ENCODE data around the gene UACA.

Gene UACA

GRCh38 chr15:70659662-70660061, 103.7 kb downstream of the UACA start:
- no peak for DNase-seq (ENCODE audit: low read depth)

- no peak for DNase-seq (ENCODE audit: low read depth)
Observed at GRCh38 chr15:70658641-70659040, 104.7 kb downstream of the UACA start.

- DNase-seq (ENCODE audit: low read depth) = no peak
Observed at GRCh38 chr15:70653426-70653825, 109.9 kb downstream of the UACA start.

- DNase-seq (ENCODE audit: low read depth) = no peak
Observed at GRCh38 chr15:70652341-70652740, 111.0 kb downstream of the UACA start.

GRCh38 chr15:70651303-70651845, 112.0 kb downstream of the UACA start:
- DNase-seq (ENCODE audit: low read depth) = no peak

- DNase-seq (ENCODE audit: low read depth) = no peak
Observed at GRCh38 chr15:70650567-70651302, 112.6 kb downstream of the UACA start.

- DNase-seq (ENCODE audit: low read depth) = no peak
Observed at GRCh38 chr15:70647396-70647795, 116.0 kb downstream of the UACA start.

GRCh38 chr15:70646169-70646568, 117.2 kb downstream of the UACA start:
- no peak for DNase-seq (ENCODE audit: low read depth)

- no peak for DNase-seq (ENCODE audit: low read depth)
Observed at GRCh38 chr15:70643783-70644125, 119.6 kb downstream of the UACA start.

- DNase-seq (ENCODE audit: low read depth) = no peak
Observed at GRCh38 chr15:70643106-70643782, 120.1 kb downstream of the UACA start.

- no peak for DNase-seq (ENCODE audit: low read depth)
Observed at GRCh38 chr15:70636540-70637165, 126.7 kb downstream of the UACA start.

- no peak for DNase-seq (ENCODE audit: low read depth)
Observed at GRCh38 chr15:70635895-70636294, 127.5 kb downstream of the UACA start.

GRCh38 chr15:70633991-70634390, 129.4 kb downstream of the UACA start:
- no peak for DNase-seq (ENCODE audit: low read depth)

- no peak for DNase-seq (ENCODE audit: low read depth)
Observed at GRCh38 chr15:70633103-70633831, 130.1 kb downstream of the UACA start.

GRCh38 chr15:70632491-70633102, 130.8 kb downstream of the UACA start:
- no peak for DNase-seq (ENCODE audit: low read depth)

GRCh38 chr15:70632079-70632478, 131.3 kb downstream of the UACA start:
- DNase-seq (ENCODE audit: low read depth) = no peak

- DNase-seq (ENCODE audit: low read depth) = no peak
Observed at GRCh38 chr15:70629735-70630273, 133.6 kb downstream of the UACA start.

- DNase-seq (ENCODE audit: low read depth) = no peak
Observed at GRCh38 chr15:70628549-70628896, 134.8 kb downstream of the UACA start.

GRCh38 chr15:70627734-70628548, 135.4 kb downstream of the UACA start:
- peak; percentile 51 for DNase-seq (ENCODE audit: low read depth)

GRCh38 chr15:70627322-70627721, 136.0 kb downstream of the UACA start:
- DNase-seq (ENCODE audit: low read depth) = no peak

GRCh38 chr15:70625438-70625837, 137.9 kb downstream of the UACA start:
- no peak for DNase-seq (ENCODE audit: low read depth)
